Measurements from ENCODE around the gene GRM6.
A peak's percentile ranks its signal among the peaks of the same experiment; 100 is the strongest.

GRM6 gene

DNA sequence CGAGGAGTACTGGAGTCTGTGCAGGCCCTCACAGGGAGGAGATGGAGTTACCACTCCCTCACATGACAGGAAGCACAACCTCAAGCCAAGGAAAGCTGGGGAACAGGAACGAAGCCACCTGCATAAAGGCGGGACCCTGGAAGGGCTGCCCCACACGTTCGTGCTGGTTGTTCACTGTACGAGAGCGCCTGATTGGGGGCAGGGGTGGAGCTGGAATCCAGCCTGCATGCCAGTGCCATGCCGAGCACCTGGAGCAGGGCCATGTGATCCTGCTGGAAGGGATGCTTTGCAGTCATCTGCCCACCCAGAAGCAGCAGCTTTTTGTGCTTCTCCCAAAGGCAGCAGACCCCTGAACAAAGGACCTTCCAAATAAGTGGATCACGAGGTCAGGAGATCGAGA, 11.4 kb downstream of the GRM6 start:
- no peak for DNase-seq

DNA sequence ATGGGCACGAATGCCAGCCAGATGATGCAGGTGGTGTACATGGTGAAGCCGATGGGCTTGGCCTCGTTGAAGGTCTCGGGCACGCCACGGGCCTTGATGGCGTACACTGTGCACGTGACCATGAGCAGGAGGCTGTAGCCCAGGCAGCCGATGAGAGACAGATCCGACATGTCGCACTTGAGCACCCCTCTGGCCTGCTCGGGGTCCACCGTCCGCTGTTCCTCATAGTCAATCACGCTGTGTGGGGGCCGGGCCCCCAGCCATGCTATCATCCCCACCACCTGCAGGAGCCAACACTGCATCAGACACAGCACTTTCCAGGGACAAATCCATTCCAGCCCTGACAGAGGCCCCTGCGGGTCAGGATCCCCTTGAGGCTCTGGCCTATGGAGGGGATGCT, 12.2 kb downstream of the GRM6 start:
- DNase-seq: no peak

DNA sequence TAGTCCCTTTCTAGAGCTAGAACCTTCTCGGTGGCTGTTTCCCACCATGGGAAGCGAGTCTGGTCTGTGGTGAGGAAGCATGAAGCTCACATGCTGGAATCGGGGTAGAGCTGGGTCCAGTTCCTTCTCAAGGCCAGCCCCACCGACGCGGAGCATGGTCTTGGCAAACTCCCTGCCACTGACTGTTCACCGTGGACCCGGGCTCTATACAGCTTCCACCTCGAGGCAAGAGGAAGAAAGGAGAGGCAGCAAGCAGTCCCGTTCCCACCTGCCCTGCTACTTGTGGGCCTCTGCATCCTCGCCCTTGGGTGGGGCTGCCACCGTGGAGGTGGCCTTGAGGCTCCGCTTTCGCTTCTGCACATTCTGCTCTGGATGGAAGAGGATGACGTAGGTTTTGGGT, 13.7 kb downstream of the GRM6 start:
- no peak for DNase-seq

GRCh38 chr5:178965465-178966055, 29.6 kb downstream of the GRM6 start:
- DNase-seq: no peak

- no peak for DNase-seq
Measured at GRCh38 chr5:178941361-178941760, 53.8 kb downstream of the GRM6 start.

DNA sequence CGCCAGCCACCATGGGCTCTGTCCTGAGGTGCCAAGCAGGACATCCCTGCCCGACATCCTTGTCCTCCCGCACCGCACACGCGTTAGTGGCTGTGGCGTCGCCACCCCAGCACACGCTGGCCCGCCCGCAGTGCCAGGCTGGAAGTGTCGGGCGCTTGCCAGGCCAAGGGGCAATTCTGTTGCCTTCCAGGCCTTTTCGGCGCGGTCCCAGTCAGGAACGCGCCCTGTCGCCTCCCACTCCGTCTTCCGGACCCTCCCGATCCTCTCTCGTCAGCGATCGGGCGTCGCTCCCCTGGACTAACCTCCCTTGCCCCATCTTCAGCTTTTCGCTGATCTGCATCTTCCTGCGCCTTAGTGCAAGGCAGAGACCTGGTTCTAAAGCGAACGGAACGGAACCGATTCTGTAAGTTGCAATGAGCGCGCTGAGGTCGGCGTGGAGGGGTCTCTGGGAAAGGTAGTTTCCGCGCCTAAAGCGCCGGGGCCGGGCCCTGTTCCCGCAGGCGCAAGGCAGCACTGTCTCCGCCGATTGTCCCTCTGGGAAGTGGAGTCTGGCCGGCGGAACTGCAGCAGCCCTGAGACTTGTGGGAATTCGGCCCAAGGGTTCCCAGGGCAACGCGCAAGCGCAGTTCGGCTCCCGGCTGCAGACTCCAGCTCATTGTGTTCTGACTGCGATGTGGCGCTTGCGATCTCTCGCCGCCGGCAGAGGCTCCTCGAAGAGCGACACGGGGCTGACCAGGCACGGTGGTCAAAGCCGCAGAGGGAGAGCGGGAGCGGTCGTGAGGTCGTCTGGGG, 54.4 kb downstream of the GRM6 start, which contains the start of gene ZNF454:
Gene ZNF454 (plus strand): TSS at position 630 of the 792 bp plus-strand sequence. CDS start 1,594 bp downstream, outside the sequence.
- DNase-seq: peak; percentile 87

- DNase-seq: no peak
Measured at GRCh38 chr5:178931846-178932760, 63.0 kb downstream of the GRM6 start.
